Endothelial cell of umbilical vein (primary cell): ENCODE data around the gene RMRP. TPM values are rescaled to one million over a fixed set of nuclear protein-coding genes. Genes with fewer than 3 reads are reported as not detected.

Experiments used
- BruUV-seq: library from RNA; stranded (reverse); fragments of 400-500 nt; replicated peaks from 2 replicates; lab custom pipeline; 2021; lab: Mats Ljungman, UMichigan
- CTCF ChIA-PET: fragments of 300-600, 350-600 bp; sonication (Branson Sonifier 250); formaldehyde crosslinking; loops from one replicate; lab custom pipeline; 2021; ENCODE audit warnings: antibody characterized with exemption, inconsistent platforms; lab: Charles Lee
- POLR2A ChIA-PET: fragments of 300-600, 350-600 bp; sonication (Branson Sonifier 250); formaldehyde crosslinking; loops from one replicate; lab custom pipeline; 2021; ENCODE audit warnings: antibody characterized with exemption, inconsistent platforms; lab: Charles Lee
- DNase-seq: peaks from one replicate; pipeline ENCODE4 v3.0.0-alpha.2; 2011; ENCODE audit warnings: low read depth, low spot score
- FAIRE-seq: peaks from 2 replicates; lab custom pipeline; 2011; peaks lifted over from hg19 to GRCh38; lab: Jason Lieb, UNC
- H2AFZ ChIP-seq: 2 replicates; pipeline ENCODE4 v1.6.0; 2012; ENCODE audit warnings: low read depth, low read length, control low read depth, inconsistent platforms
- H3K27ac ChIP-seq: 2 replicates; pipeline ENCODE4 v1.5.1; 2011; ENCODE audit warnings: low read depth, mild to moderate bottlenecking, control low read depth, low read length, moderate library complexity; ENCODE audit not compliant: insufficient read depth
- H3K27me3 ChIP-seq, 2 experiments: 2 replicates each; pipeline versions ENCODE4 v1.6.0 to v1.6.1; 2011; ENCODE audit warnings: low read length in 2 of 2, mixed read lengths in 1 of 2; ENCODE audit not compliant: control insufficient read depth in 2 of 2, insufficient read depth in 2 of 2
- H3K36me3 ChIP-seq, 2 experiments: 2 replicates in 1 of 2; 3 replicates in 1 of 2; pipeline ENCODE4 v1.5.1; 2011; ENCODE audit warnings: low read length in 2 of 2, mild to moderate bottlenecking in 1 of 2, moderate library complexity in 1 of 2; ENCODE audit not compliant: control insufficient read depth in 2 of 2, insufficient read depth in 2 of 2; ENCODE audit errors: extremely low read depth in 1 of 2
- H3K4me1 ChIP-seq: 3 replicates; pipeline ENCODE4 v1.5.1; 2011; ENCODE audit warnings: mild to moderate bottlenecking, low read length; ENCODE audit not compliant: control insufficient read depth, insufficient read depth; ENCODE audit errors: extremely low read depth
- H3K4me2 ChIP-seq: 2 replicates; pipeline ENCODE4 v1.6.1; 2011; ENCODE audit warnings: low read length, control low read depth, mixed read lengths; ENCODE audit not compliant: insufficient read depth
- H3K4me3 ChIP-seq, 3 experiments: fragments of 200-600 bp in 1 of 3; sonication (generic), shearing (Covaris generic) in 1 of 3; replicated peaks in 1 of 3; 2 replicates each; pipeline ENCODE4 v1.5.1; 2011 to 2016; ENCODE audit warnings: control low read depth in 3 of 3, low read length in 3 of 3, mild to moderate bottlenecking in 2 of 3, inconsistent platforms in 1 of 3, low read depth in 1 of 3, moderate library complexity in 1 of 3; ENCODE audit not compliant: insufficient read depth in 1 of 3
- H3K79me2 ChIP-seq: 2 replicates; pipeline ENCODE4 v1.6.0; 2012; ENCODE audit warnings: low read length, inconsistent platforms; ENCODE audit not compliant: control insufficient read depth, insufficient read depth
- H3K9ac ChIP-seq: replicated peaks from 2 replicates; pipeline ENCODE3; 2011; ENCODE audit warnings: low read length, control low read depth; ENCODE audit not compliant: insufficient read depth; ENCODE audit errors: extremely low read depth
- H3K9me1 ChIP-seq: replicated peaks from 3 replicates; pipeline ENCODE4 v1.6.0; 2011; ENCODE audit warnings: mild to moderate bottlenecking, low read length; ENCODE audit not compliant: control insufficient read depth, insufficient read depth; ENCODE audit errors: extremely low read depth
- H3K9me3 ChIP-seq: replicated peaks from 2 replicates; pipeline ENCODE4 v1.5.1; 2012; ENCODE audit warnings: low read length, inconsistent platforms; ENCODE audit not compliant: control insufficient read depth, insufficient read depth
- H4K20me1 ChIP-seq: replicated peaks from 2 replicates; pipeline ENCODE3; 2011; ENCODE audit warnings: mild to moderate bottlenecking, low read length; ENCODE audit not compliant: control insufficient read depth, insufficient read depth; ENCODE audit errors: extremely low read depth
- EZH2 ChIP-seq: IDR thresholded peaks from 2 replicates; pipeline ENCODE4 v1.6.1; 2012; ENCODE audit warnings: borderline replicate concordance, low read depth, mild to moderate bottlenecking, moderate library complexity, low read length, inconsistent platforms; ENCODE audit not compliant: severe bottlenecking
- MYC ChIP-seq: IDR thresholded peaks from one replicate; pipeline ENCODE4 v1.6.1; 2011; ENCODE audit warnings: mild to moderate bottlenecking, low read depth, low read length
- dilution Hi-C: fragments of 300-500 bp; cut with MboI; formaldehyde crosslinking; loops from one replicate; pipeline ENCODE4 v1.15.0; 2019; ENCODE audit warnings: low sequenced_read_pairs; ENCODE audit not compliant: extremely low pct_ligation_motif_present
- intact Hi-C: fragments of 100-400 bp; cut with micrococcal nuclease; formaldehyde crosslinking; loops from one replicate; pipeline ENCODE4 v1.10.0; 2022
- polyA plus RNA-seq, 4 experiments: library from polyadenylated mRNA; depleted of rRNA in 3 of 4; stranded (reverse) in 3 of 4; unstranded in 1 of 4; fragments of >200 nt; gene quantifications; 2 replicates each; pipeline versions ENCODE4 v1.2.1 to v1.2.3, GENCODE V29; 2011 to 2012; ENCODE audit warnings: missing spikeins in 1 of 4
- total RNA-seq: library from RNA; stranded (reverse); gene quantifications from 2 replicates; pipeline ENCODE4 v1.2.3, GENCODE V29; 2021
- TF ChIP-seq, protein P1 (sequence below): IDR thresholded peaks from 2 replicates; pipeline ENCODE4 v1.6.1; 2011; ENCODE audit not compliant: insufficient read depth, insufficient read length
- TF ChIP-seq, protein P2 (sequence below), 2 donors: IDR thresholded peaks; 1 replicate in 1 of 2; 2 replicates in 1 of 2; pipeline ENCODE4 v1.5.1; 2011; ENCODE audit warnings: low read length in 2 of 2, mild to moderate bottlenecking in 2 of 2, moderate library complexity in 2 of 2, control low read depth in 1 of 2, inconsistent platforms in 1 of 2, low read depth in 1 of 2; ENCODE audit not compliant: insufficient read depth in 1 of 2; ENCODE audit errors: extremely low read depth in 1 of 2

Gene RMRP
- total and polyA plus RNA-seq, 2 donors (not counting 3 experiments of a cell fraction or from before 2014, with no cell fraction given): 19,118 TPM; not detected in 1

DNA sequence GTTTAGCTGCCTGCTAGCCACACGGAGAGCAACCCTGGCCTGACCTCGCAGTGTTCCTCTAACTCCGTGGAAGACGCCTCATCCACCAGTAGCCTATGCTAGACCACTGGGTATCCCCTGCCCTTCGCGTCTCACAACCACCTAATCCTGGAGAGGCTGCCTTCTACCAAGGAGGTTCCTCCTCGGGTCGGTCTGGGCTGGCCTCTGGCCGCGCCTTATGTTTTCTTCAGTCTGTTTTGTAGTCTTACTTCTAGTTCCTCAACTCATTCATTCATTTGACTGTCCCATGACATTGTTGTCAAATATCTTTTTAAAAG, 33.5 kb upstream of the RMRP start:
- peak overlapping the region; percentile 45 for H2AFZ ChIP-seq
- H3K4me3 ChIP-seq: peak overlapping the region; percentile 60 to 70 (median 66)
- DNase-seq (no peak), FAIRE-seq (no peak)
- TF ChIP-seq, protein P1, sequence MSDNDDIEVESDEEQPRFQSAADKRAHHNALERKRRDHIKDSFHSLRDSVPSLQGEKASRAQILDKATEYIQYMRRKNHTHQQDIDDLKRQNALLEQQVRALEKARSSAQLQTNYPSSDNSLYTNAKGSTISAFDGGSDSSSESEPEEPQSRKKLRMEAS: no peak
- TF ChIP-seq, protein P2, sequence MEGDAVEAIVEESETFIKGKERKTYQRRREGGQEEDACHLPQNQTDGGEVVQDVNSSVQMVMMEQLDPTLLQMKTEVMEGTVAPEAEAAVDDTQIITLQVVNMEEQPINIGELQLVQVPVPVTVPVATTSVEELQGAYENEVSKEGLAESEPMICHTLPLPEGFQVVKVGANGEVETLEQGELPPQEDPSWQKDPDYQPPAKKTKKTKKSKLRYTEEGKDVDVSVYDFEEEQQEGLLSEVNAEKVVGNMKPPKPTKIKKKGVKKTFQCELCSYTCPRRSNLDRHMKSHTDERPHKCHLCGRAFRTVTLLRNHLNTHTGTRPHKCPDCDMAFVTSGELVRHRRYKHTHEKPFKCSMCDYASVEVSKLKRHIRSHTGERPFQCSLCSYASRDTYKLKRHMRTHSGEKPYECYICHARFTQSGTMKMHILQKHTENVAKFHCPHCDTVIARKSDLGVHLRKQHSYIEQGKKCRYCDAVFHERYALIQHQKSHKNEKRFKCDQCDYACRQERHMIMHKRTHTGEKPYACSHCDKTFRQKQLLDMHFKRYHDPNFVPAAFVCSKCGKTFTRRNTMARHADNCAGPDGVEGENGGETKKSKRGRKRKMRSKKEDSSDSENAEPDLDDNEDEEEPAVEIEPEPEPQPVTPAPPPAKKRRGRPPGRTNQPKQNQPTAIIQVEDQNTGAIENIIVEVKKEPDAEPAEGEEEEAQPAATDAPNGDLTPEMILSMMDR (IDR thresholded peaks at IDR 0.05; ENCODE audit: extremely low read depth in 1 of 2, insufficient read depth in 1 of 2, low read depth in 1 of 2, low read length in 2 of 2): no peak
- TF ChIP-seq MYC: no peak
- TF ChIP-seq EZH2: no peak
- no peaks in the 10 kb centered on the region for H3K27me3 ChIP-seq
- dilution Hi-C loops (no loop called here), intact Hi-C loops (loop anchor here (2.0 kb wide), 1 partner anchor 42 kb away; the partner anchor contains the start of genes CREB3 and TLN1)
- POLR2A ChIA-PET: interaction anchor here (1.1 to 1.7 kb wide), 5 partner anchors 11 to 36 kb away, joined by 3 to 7 read pairs (median 5); partner anchors contain the start of gene ARHGEF39
- no TSS peak for BruUV-seq
- H3K9me1 ChIP-seq: no peaks in the 10 kb centered on the region
- no peaks in the 10 kb centered on the region for H4K20me1 ChIP-seq
- H3K79me2 ChIP-seq: peaks cover 34% of the 10 kb centered on the region
- peaks cover 28% of the 10 kb centered on the region for H3K4me1 ChIP-seq
- CTCF ChIA-PET: interaction anchor here (1.0 to 13.5 kb wide), 5 partner anchors 22 to 88 kb away, joined by 3 to 227 read pairs (median 6); partner anchors contain the start of genes ARHGEF39, CCDC107 and RMRP
- peak overlapping the region; percentile 13 for H3K27ac ChIP-seq
- peak overlapping the region; percentile 48 for H3K4me2 ChIP-seq
- no peak overlapping the region for H3K9ac ChIP-seq
- peaks cover 6 to 7% of the 10 kb centered on the region in 2 experiments for H3K36me3 ChIP-seq
- H3K9me3 ChIP-seq: no peaks in the 10 kb centered on the region
